IPS-18a (cell line): Measurements from ENCODE around the gene CEP170.

Source experiments
- H3K27ac ChIP-seq: one replicate; pipeline ENCODE4 v1.5.1; 2013; ENCODE audit warnings: low read length
- H3K27me3 ChIP-seq: one replicate; pipeline ENCODE4 v1.6.1; 2013; ENCODE audit warnings: mild to moderate bottlenecking, low read length; ENCODE audit not compliant: control insufficient read depth, insufficient read depth
- H3K36me3 ChIP-seq: one replicate; pipeline ENCODE4 v1.6.1; 2013; ENCODE audit warnings: low read depth, low read length; ENCODE audit not compliant: control insufficient read depth
- H3K4me1 ChIP-seq: one replicate; pipeline ENCODE4 v1.6.1; 2013; ENCODE audit warnings: low read depth, low read length; ENCODE audit not compliant: control insufficient read depth
- H3K4me3 ChIP-seq: one replicate; pipeline ENCODE4 v1.5.1; 2013; ENCODE audit warnings: low read length
- H3K9ac ChIP-seq: one replicate; pipeline ENCODE4 v1.6.1; 2013; ENCODE audit warnings: mild to moderate bottlenecking, low read length, moderate library complexity
- H3K9me3 ChIP-seq: one replicate; pipeline ENCODE4 v1.6.1; 2013; ENCODE audit warnings: low read depth, low read length; ENCODE audit not compliant: control insufficient read depth

CEP170 gene

DNA sequence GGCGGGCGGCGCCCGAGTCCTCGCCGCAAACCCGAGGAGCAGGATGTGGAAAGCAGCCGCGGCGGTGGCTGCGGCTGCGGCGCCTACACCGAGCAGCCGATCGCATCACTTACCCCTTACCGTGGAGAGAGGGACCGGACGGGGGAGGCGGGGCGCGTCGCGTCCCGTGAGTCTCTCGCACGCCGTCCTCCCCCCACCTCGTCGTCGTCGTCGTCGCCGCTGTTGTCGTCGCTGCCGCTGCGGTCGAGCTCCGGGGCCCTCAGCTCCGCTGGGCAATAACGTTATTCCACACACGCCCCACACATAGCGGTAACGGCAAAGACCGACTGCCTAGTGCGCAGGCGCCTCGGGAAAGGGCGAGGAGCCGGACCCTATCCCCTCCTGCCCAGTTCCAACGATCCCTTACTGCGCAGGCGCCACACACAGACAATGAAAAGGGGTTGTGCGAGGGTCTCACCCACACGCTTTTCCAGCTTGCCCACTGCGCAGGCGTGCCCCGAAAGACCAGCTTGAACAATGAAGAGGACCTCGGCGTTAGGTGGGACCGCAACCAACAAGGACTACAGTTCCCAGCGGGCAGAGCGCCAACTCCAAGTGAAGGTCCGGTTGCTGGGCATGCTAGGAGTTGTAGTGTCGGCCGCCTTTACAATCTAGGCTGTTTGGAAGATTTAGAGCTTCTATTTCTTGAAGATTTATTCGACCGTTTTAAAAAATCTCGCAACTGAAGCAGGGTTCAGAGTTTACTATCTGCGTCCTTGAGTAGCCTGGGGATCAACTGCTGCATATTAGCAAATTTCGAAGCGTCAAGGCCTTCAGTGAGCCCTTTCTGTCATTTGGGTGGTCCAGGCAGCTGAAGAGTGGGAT lies at the start of gene CEP170:
CEP170 (minus strand) TSS at position 355 of the 864 bp plus-strand sequence. CDS start 30,001 bp downstream, outside the sequence.
- H3K27me3 ChIP-seq, result no peaks in the 10 kb centered on the region
- no peaks in the 10 kb centered on the region for H3K36me3 ChIP-seq
- H3K27ac ChIP-seq, result peak within 1 kb of the TSS; percentile 89
- H3K9me3 ChIP-seq, result no peaks in the 10 kb centered on the region
- H3K4me1 ChIP-seq, result peaks cover 25% of the 10 kb centered on the region
- peak within 1 kb of the TSS; percentile 77 for H3K9ac ChIP-seq
- peak within 1 kb of the TSS; percentile 98 for H3K4me3 ChIP-seq

DNA sequence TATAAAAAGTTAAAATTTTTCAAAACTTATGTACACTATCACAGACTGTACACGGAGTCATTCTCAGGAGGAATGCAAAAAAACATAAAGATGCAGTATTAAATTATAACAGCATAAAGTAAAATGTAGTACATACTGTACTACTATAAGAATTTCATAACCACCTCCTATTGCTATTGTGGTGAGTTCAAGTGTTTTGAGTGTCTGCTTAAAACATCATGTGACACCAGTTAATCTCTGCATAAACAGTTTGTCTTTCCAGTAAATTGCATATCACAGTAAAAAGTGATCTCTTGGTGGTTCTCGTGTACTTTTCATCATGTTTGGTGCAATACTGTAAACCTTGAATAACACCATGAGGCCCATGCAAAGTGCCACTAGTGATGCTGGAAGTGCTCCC lies 46.0 kb upstream of the CEP170 start:
- no peak overlapping the region for H3K27ac ChIP-seq
- H3K9ac ChIP-seq, result no peak overlapping the region
- no peaks in the 10 kb centered on the region for H3K4me1 ChIP-seq
- no peaks in the 10 kb centered on the region for H3K36me3 ChIP-seq
- no peak overlapping the region for H3K4me3 ChIP-seq
- H3K27me3 ChIP-seq, result no peaks in the 10 kb centered on the region
- H3K9me3 ChIP-seq, result no peaks in the 10 kb centered on the region

DNA sequence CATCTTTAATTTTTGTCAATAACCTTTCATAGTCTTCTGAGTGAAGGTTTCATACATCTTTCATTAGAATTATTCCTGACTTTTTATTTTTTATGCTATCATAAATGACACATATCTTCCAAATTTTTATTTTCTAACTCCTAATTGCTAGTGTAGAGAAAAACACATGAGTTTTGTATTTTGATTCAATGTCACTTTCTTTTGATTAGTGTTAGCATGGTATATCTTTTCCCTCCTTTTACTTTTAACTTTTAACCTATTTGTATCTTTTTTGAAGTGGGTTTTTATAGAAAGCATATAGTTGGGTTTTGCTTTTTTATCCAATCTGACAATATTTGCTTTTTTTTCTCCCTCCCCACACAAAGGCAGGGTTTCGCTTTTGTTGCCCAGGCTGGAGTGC lies 44.0 kb upstream of the CEP170 start:
- Histone ChIP-seq H3K4me1 (no peaks in the 10 kb centered on the region), H3K27ac (no peak overlapping the region), H3K9me3 (no peaks in the 10 kb centered on the region), H3K27me3 (no peaks in the 10 kb centered on the region), H3K9ac (no peak overlapping the region), H3K4me3 (no peak overlapping the region), H3K36me3 (no peaks in the 10 kb centered on the region)

DNA sequence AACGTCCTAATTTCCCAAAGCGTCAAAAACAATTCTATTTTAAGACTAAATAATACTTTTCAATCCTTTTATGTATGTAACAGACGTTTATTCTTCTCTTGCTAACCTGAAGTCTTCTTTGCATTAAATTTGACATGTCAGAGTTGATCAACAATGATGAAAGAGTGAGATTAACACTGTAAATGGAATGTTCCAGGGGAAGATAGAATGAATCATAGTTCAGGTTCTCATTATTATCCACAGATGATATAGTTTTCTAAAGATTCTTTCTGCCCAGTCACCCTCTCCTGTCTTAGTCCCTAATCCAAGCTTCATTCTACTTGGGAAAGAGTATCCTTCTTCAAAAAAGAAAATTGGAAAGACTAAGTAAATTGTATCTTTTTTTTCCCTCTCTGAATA lies 39.6 kb upstream of the CEP170 start:
- Histone ChIP-seq H3K36me3 (no peaks in the 10 kb centered on the region), H3K27ac (no peak overlapping the region), H3K9ac (no peak overlapping the region), H3K4me1 (peaks cover 3% of the 10 kb centered on the region), H3K9me3 (no peaks in the 10 kb centered on the region), H3K27me3 (no peaks in the 10 kb centered on the region), H3K4me3 (no peak overlapping the region)

DNA sequence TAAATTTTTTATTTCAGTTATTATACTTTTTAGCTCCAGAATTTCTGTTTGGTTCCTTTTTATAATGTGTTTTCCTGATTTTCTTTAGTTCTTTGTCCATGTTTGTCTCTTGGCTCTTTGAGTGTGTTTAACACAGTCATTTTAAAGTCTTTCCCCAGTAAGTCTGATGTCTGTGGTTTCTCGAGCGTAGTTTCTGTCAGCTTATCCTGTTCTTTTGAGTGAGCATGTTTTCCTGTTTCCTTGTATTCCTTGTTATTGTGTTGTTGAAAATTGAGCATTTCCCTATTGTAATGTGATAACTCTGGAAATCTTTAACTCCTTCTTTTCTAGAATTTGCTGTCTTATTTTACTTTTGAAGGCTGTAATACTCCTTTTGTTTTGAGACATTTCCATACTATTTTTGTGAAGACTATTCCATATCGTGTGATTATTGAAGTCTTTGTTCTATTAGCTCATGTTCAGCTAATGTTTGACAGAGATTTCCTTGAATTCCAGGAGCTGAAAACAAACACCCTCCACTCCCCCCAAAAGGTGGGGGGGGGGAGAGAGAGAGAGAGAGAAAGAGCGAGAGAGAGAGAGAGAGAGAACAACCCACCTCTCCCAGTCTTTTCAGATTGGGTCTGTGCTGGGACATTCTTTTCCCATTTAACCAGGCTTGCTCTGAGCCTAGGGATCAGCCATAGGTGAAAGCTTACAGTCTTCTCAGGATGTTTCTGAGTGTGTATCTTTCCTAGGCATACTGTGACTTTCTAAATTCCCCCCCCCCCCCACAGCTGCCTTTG lies 39.1 kb upstream of the CEP170 start:
- no peaks in the 10 kb centered on the region for H3K9me3 ChIP-seq
- no peak overlapping the region for H3K9ac ChIP-seq
- no peak overlapping the region for H3K4me3 ChIP-seq
- H3K4me1 ChIP-seq, result peaks cover 3% of the 10 kb centered on the region
- no peaks in the 10 kb centered on the region for H3K36me3 ChIP-seq
- no peaks in the 10 kb centered on the region for H3K27me3 ChIP-seq
- no peak overlapping the region for H3K27ac ChIP-seq

DNA sequence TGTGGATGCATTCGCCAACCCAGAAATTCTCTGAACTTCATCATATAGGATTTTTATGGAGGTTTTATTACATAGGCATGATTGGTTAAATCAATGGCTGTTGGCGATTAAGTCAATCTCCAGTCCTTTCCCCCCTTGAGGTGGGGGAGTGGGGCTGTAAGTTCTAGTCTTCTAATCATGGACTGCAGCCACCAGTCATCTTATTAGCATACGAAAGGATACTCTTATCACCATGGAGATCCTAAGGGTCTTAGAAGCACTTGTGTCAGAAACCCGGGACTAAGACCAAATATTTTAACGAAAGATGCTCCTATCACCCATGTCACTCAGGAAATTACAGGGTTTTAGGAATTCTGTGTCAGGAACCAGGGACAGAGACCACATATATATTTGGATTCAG lies 37.0 kb upstream of the CEP170 start:
- Histone ChIP-seq H3K27me3 (no peaks in the 10 kb centered on the region), H3K4me3 (no peak overlapping the region), H3K9me3 (no peaks in the 10 kb centered on the region), H3K4me1 (peaks cover 3% of the 10 kb centered on the region), H3K36me3 (no peaks in the 10 kb centered on the region), H3K9ac (no peak overlapping the region), H3K27ac (no peak overlapping the region)

DNA sequence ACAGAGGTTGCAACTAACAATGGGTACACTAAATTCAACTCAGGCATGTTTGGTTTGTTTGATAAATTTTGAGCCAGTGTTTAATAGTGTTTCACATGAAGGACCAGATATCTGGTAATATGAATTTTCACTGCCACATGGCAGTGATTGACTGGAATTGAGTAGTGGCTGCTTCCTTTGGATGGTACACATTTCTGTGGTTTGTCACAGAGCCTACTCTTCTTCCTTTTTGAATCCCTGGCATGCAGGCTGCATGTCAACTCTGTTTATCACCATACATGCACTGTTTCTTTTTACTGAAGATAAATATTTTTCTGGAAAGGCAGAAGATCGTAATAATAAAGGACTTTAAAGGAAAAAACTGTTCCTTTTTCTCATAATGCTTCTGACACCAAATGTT lies 36.2 kb upstream of the CEP170 start:
- Histone ChIP-seq H3K27ac (no peak overlapping the region), H3K9me3 (no peaks in the 10 kb centered on the region), H3K4me3 (no peak overlapping the region), H3K4me1 (peaks cover 3% of the 10 kb centered on the region), H3K36me3 (no peaks in the 10 kb centered on the region), H3K9ac (no peak overlapping the region), H3K27me3 (no peaks in the 10 kb centered on the region)

DNA sequence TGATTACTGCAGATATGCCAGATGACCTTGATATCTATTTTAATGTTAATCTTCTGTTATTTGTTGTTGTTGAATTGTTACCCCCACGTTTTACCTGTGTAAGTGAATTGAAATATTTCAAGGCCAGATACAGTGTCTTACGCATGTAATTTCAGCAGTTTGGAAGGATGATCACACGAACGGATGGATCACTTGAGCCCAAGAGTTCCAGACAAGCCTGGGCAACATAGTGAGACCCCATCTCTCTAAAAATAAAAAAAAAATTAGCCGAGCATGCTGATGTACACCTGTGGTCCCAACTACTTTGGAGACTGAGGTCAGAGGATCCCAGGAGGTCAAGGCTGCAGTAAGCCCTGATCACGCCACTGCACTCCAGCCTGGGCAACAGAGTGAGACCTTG lies 33.0 kb upstream of the CEP170 start:
- Histone ChIP-seq H3K27ac (no peak overlapping the region), H3K36me3 (no peaks in the 10 kb centered on the region), H3K4me3 (no peak overlapping the region), H3K4me1 (peaks cover 8% of the 10 kb centered on the region), H3K9me3 (no peaks in the 10 kb centered on the region), H3K27me3 (no peaks in the 10 kb centered on the region), H3K9ac (no peak overlapping the region)

DNA sequence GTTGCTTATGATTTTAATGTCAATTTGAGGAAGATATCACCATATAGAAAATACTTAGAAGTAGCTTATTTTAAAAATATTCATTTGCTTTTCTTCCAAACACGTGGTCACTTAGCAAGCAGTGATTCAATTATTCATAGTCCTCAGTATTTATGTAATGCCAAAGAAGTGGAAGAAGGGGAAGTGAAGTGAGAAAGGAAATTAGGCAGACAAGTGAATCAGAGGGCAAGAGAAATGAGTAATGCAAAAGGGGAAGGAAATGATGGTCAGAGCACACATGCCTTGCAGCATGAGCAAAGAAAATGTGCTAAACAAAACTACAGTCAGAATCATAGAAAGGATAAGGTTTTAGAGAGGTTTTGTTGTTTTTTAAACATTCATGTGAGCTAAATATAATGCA lies 32.6 kb upstream of the CEP170 start:
- H3K9ac ChIP-seq, result no peak overlapping the region
- peaks cover 8% of the 10 kb centered on the region for H3K4me1 ChIP-seq
- no peak overlapping the region for H3K27ac ChIP-seq
- no peaks in the 10 kb centered on the region for H3K27me3 ChIP-seq
- H3K9me3 ChIP-seq, result no peaks in the 10 kb centered on the region
- H3K4me3 ChIP-seq, result no peak overlapping the region
- no peaks in the 10 kb centered on the region for H3K36me3 ChIP-seq

DNA sequence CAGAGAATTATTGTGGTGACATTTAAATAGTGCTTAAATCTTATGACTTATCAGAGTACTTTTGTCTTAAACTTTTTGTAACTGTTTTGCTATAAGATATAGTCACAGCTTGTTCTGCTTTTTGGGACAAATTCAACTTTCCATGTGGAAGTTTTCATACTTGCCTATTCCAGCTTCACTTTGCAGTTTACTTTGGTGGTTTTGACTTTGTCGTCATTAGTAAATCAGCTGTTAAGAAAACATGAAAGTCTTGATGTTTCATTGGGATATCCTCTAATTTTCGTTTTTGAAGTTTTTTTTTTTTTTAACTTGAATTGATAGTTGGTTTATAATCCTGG lies 32.0 kb upstream of the CEP170 start:
- no peaks in the 10 kb centered on the region for H3K9me3 ChIP-seq
- H3K36me3 ChIP-seq, result no peaks in the 10 kb centered on the region
- H3K27me3 ChIP-seq, result no peaks in the 10 kb centered on the region
- H3K9ac ChIP-seq, result no peak overlapping the region
- H3K27ac ChIP-seq, result no peak overlapping the region
- H3K4me3 ChIP-seq, result no peak overlapping the region
- H3K4me1 ChIP-seq, result peaks cover 5% of the 10 kb centered on the region

DNA sequence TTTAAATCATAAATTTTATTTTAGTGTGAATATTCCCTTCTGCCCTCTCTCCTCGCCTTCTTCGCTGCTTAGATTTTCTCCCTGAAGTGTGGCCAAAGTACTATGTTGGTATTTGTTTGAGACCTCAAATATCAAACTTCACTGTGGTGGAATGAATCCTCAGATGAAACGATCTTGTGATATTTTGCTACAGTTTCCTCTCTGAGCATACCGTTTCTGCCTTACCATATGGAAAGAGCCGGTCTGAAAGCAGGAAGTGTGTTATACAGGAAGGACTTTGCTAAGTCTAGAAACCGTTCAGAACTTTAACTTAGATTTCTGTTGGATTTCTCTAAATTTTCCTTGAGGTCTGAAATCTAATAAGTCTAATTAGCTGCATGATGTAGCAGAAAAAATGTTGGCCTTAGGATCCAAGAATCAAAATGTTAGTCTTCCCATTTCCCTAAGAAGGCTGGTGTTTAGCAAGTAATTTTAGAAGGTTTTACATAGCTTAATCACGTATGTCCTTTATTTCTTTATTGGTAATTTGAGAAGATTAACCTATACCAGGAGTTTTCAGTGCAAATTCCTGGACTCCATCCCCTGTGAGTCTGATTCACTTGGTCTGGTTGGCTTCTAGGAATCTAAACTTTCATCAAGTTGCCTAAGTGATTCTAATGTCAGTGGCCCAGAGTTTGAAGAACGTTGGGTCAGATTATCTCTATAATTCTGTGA lies 31.5 kb upstream of the CEP170 start:
- H3K9ac ChIP-seq, result no peak overlapping the region
- peaks cover 5% of the 10 kb centered on the region for H3K4me1 ChIP-seq
- no peaks in the 10 kb centered on the region for H3K36me3 ChIP-seq
- H3K27ac ChIP-seq, result no peak overlapping the region
- no peak overlapping the region for H3K4me3 ChIP-seq
- no peaks in the 10 kb centered on the region for H3K27me3 ChIP-seq
- no peaks in the 10 kb centered on the region for H3K9me3 ChIP-seq
